B cell (primary cell): ENCODE data around the gene SLC1A1. TPM values are rescaled to one million over a fixed set of nuclear protein-coding genes. Genes with fewer than 3 reads are reported as not detected.

ENCODE experiments used
- ATAC-seq: fragments of 200-7000 bp; cut with Tn5 transposase; one replicate; pipeline ENCODE4 v1.10.0; 2021; ENCODE audit warnings: low read depth, mild to moderate bottlenecking, moderate number of reproducible peaks, moderate library complexity
- CTCF ChIA-PET: fragments of 350-600 bp; sonication (Branson Sonifier 250); formaldehyde crosslinking; loops from one replicate; lab custom pipeline; 2021; ENCODE audit warnings: antibody characterized with exemption, inconsistent platforms; lab: Charles Lee
- POLR2A ChIA-PET: fragments of 350-600 bp; sonication (Branson Sonifier 250); formaldehyde crosslinking; loops from one replicate; lab custom pipeline; 2021; ENCODE audit warnings: antibody characterized with exemption; lab: Charles Lee
- DNase-seq: peaks from one replicate; pipeline ENCODE4 v3.0.0; 2013
- H2AFZ ChIP-seq: 2 replicates; pipeline ENCODE4 v1.6.1; 2012; ENCODE audit warnings: mild to moderate bottlenecking, low read depth, low read length; ENCODE audit not compliant: insufficient read depth, poor library complexity, severe bottlenecking
- H3K27ac ChIP-seq, 2 donors: 1 replicate in 1 of 2; 2 replicates in 1 of 2; pipeline ENCODE4 v1.5.1; 2012 to 2013; ENCODE audit warnings: low read length in 2 of 2, mild to moderate bottlenecking in 2 of 2, moderate library complexity in 1 of 2
- H3K27me3 ChIP-seq, 4 experiments: fragments of 200-600 bp in 1 of 4; sonication (generic) in 1 of 4; replicated peaks in 1 of 4; 1 replicate in 2 of 4; 2 replicates in 2 of 4; pipeline versions ENCODE4 v1.6.1 to v1.7.0; 2013 to 2016; ENCODE audit warnings: low read length in 3 of 4, mild to moderate bottlenecking in 2 of 4, mixed read lengths in 1 of 4, moderate library complexity in 1 of 4; ENCODE audit not compliant: insufficient read depth in 4 of 4, control insufficient read depth in 3 of 4; ENCODE audit errors: control extremely low read depth in 1 of 4
- H3K36me3 ChIP-seq, 2 experiments: replicated peaks in 1 of 2; 1 replicate in 1 of 2; 2 replicates in 1 of 2; pipeline versions ENCODE4 v1.6.1 to v1.7.1; 2013; ENCODE audit warnings: low read length in 1 of 2; ENCODE audit not compliant: insufficient read depth in 2 of 2, control insufficient read depth in 1 of 2; ENCODE audit errors: control extremely low read depth in 1 of 2, extremely low read depth in 1 of 2
- H3K4me1 ChIP-seq, 2 donors: fragments of 200-600 bp in 1 of 2; sonication (generic) in 1 of 2; 1 replicate in 1 of 2; 2 replicates in 1 of 2; pipeline versions ENCODE4 v1.5.1 to v1.6.1; 2013 to 2017; ENCODE audit warnings: low read length in 2 of 2; ENCODE audit not compliant: control insufficient read depth in 2 of 2, insufficient read depth in 2 of 2
- H3K4me2 ChIP-seq: replicated peaks from 2 replicates; pipeline ENCODE3; 2012; ENCODE audit warnings: mild to moderate bottlenecking, low read depth, low read length; ENCODE audit not compliant: poor library complexity, severe bottlenecking
- H3K4me3 ChIP-seq, 5 experiments: fragments of 200-600 bp in 1 of 5; sonication (generic) in 1 of 5; 1 replicate in 3 of 5; 2 replicates in 2 of 5; pipeline versions ENCODE4 v1.5.1 to v1.7.0; 2011 to 2016; ENCODE audit warnings: low read length in 4 of 5, mild to moderate bottlenecking in 4 of 5, low read depth in 2 of 5, control low read depth in 1 of 5, moderate library complexity in 1 of 5; ENCODE audit not compliant: insufficient read depth in 1 of 5; ENCODE audit errors: control extremely low read depth in 1 of 5, extremely low read depth in 1 of 5
- H3K79me2 ChIP-seq: fragments of 200-600 bp; sonication (generic); one replicate; pipeline ENCODE4 v1.6.0; 2016; ENCODE audit warnings: low read length; ENCODE audit not compliant: control insufficient read depth, insufficient read depth
- H3K9ac ChIP-seq: fragments of 200-600 bp; sonication (generic); 2 replicates; pipeline ENCODE4 v1.6.1; 2017; ENCODE audit warnings: mild to moderate bottlenecking, low read length, moderate library complexity
- H3K9me3 ChIP-seq, 3 donors: one replicate each; pipeline versions ENCODE4 v1.6.1 to v1.7.1; 2013; ENCODE audit warnings: low read length in 2 of 3; ENCODE audit not compliant: control insufficient read depth in 2 of 3, insufficient read depth in 1 of 3; ENCODE audit errors: control extremely low read depth in 1 of 3
- H4K20me1 ChIP-seq: 2 replicates; pipeline ENCODE4 v1.6.0; 2012; ENCODE audit warnings: mild to moderate bottlenecking, low read length; ENCODE audit not compliant: insufficient read depth, control insufficient read depth, poor library complexity, severe bottlenecking
- H3K27ac Mint-ChIP-seq: one replicate; pipeline ENCODE4 v1.8.0; 2021; ENCODE audit warnings: mixed read lengths
- H3K27me3 Mint-ChIP-seq: one replicate; pipeline ENCODE4 v1.8.0; 2021; ENCODE audit warnings: mixed read lengths
- H3K4me1 Mint-ChIP-seq: one replicate; pipeline ENCODE4 v1.8.0; 2021; ENCODE audit warnings: mixed read lengths
- H3K4me3 Mint-ChIP-seq: one replicate; pipeline ENCODE4 v1.8.0; 2021; ENCODE audit warnings: mixed read lengths
- H3K9me3 Mint-ChIP-seq: one replicate; pipeline ENCODE4 v1.8.0; 2022; ENCODE audit warnings: mixed read lengths; ENCODE audit not compliant: insufficient read depth
- CTCF ChIP-seq: fragments of 200-600 bp; IDR thresholded peaks from one replicate; pipeline ENCODE4 v1.8.0; 2022; ENCODE audit warnings: antibody characterized with exemption, mild to moderate bottlenecking
- EZH2 ChIP-seq: IDR thresholded peaks from 2 replicates; pipeline ENCODE4 v1.6.1; 2012; ENCODE audit warnings: borderline replicate concordance, low read depth, mild to moderate bottlenecking, moderate library complexity, low read length; ENCODE audit not compliant: insufficient read depth, poor library complexity, severe bottlenecking
- WGBS: methylation state at CpG from one replicate; pipeline ENCODE4 v1.1.5; 2013; ENCODE audit warnings: missing lambda C conversion rate; ENCODE audit not compliant: insufficient coverage; 5-methylcytosine and 5-hydroxymethylcytosine counted together
- intact Hi-C: fragments of 100-400 bp; cut with micrococcal nuclease; formaldehyde crosslinking; loops from one replicate; pipeline ENCODE4 v1.10.0; 2022
- polyA plus RNA-seq: library from polyadenylated mRNA; depleted of rRNA; stranded (reverse); fragments of >200 nt; gene quantifications from 2 replicates; pipeline ENCODE4 v1.2.3, GENCODE V29; 2012
- total RNA-seq, 2 donors: library from RNA; stranded (reverse); fragments of 120-200 nt in 1 of 2; gene quantifications; 1 replicate in 1 of 2; 2 replicates in 1 of 2; pipeline versions ENCODE4 v1.2.3 to v1.2.4, GENCODE V29; 2013 to 2022

SLC1A1 gene
- total and polyA plus RNA-seq, 2 donors (not counting 1 experiment from before 2014, with no cell fraction given), result 0.10 to 0.54 TPM

GRCh38 chr9:4594994-4595393 lies 104.7 kb downstream of the SLC1A1 start:
- Histone ChIP-seq H3K9ac (no peak overlapping the region), H3K4me1 (peaks cover 0 to 4% of the 10 kb centered on the region in 2 donors), H4K20me1 (no peaks in the 10 kb centered on the region), H3K4me2 (no peak overlapping the region), H3K27ac (no peak overlapping the region), H3K79me2 (no peaks in the 10 kb centered on the region), H3K9me3 (peaks cover 0 to 4% (median 3%) of the 10 kb centered on the region in 3 donors), H3K36me3 (no peaks in the 10 kb centered on the region), H2AFZ (no peak overlapping the region), H3K4me3 (no peak overlapping the region), H3K27me3 (no peaks in the 10 kb centered on the region)
- H3K4me3 Mint-ChIP-seq, result no peak overlapping the region
- no peak overlapping the region for H3K27ac Mint-ChIP-seq
- peaks cover 7% of the 10 kb centered on the region for H3K27me3 Mint-ChIP-seq
- ChIA-PET POLR2A (no interaction called here), CTCF (no interaction called here)
- peaks cover 6% of the 10 kb centered on the region for H3K4me1 Mint-ChIP-seq
- H3K9me3 Mint-ChIP-seq, result no peaks in the 10 kb centered on the region
- ATAC-seq (no peak), DNase-seq (no peak)
- WGBS, result 82% methylated on average over 2 of the region's 2 CpGs
- intact Hi-C loops, result no loop called here
- TF ChIP-seq CTCF (no peak), EZH2 (no peak)

- H3K4me3 ChIP-seq, result no peak overlapping the region
- no peak overlapping the region for H3K27ac ChIP-seq
- H3K79me2 ChIP-seq, result no peaks in the 10 kb centered on the region
- CTCF ChIA-PET, result interaction anchor here (1.0 kb wide), 1 partner anchor 8 kb away, joined by 3 read pairs; no protein-coding TSS in a partner anchor
- H3K9me3 Mint-ChIP-seq, result no peaks in the 10 kb centered on the region
- peak overlapping the region; percentile 46 for H2AFZ ChIP-seq
- intact Hi-C loops, result no loop called here
- peak; percentile 17 for DNase-seq
- TF ChIP-seq EZH2 (no peak), CTCF (no peak)
- no peak for ATAC-seq
- no peaks in the 10 kb centered on the region for H3K36me3 ChIP-seq
- H3K9me3 ChIP-seq, result peaks cover 0 to 4% (median 3%) of the 10 kb centered on the region in 3 donors
- no peak overlapping the region for H3K9ac ChIP-seq
- POLR2A ChIA-PET, result no interaction called here
- peaks cover 7% of the 10 kb centered on the region for H3K27me3 Mint-ChIP-seq
- WGBS, result 60% methylated on average over 2 of the region's 11 CpGs
- H3K27me3 ChIP-seq, result peaks cover 0 to 3% (median 0%) of the 10 kb centered on the region in 4 experiments
- no peak overlapping the region for H3K4me3 Mint-ChIP-seq
- H3K4me1 Mint-ChIP-seq, result peaks cover 9% of the 10 kb centered on the region
- H3K27ac Mint-ChIP-seq, result no peak overlapping the region
- H3K4me1 ChIP-seq, result peaks cover 0 to 4% of the 10 kb centered on the region in 2 donors
- no peaks in the 10 kb centered on the region for H4K20me1 ChIP-seq
- H3K4me2 ChIP-seq, result peak overlapping the region; percentile 20
Measured at GRCh38 chr9:4596165-4596922, 106.1 kb downstream of the SLC1A1 start.
